KMS-11 (cell line): ENCODE measurements around the gene EPHA5.
A peak's percentile ranks its signal among the peaks of the same experiment; 100 is the strongest.

ENCODE experiments used
- H2AFZ ChIP-seq: fragments of 200-600 bp; sonication (generic); 2 replicates; pipeline ENCODE4 v1.6.1; 2016; ENCODE audit warnings: antibody characterized with exemption, mixed run types, low read depth
- H3K27ac ChIP-seq: fragments of 200-600 bp; sonication (generic); 2 replicates; pipeline ENCODE4 v1.6.1; 2016; ENCODE audit warnings: mild to moderate bottlenecking, mixed run types
- H3K27me3 ChIP-seq: fragments of 200-600 bp; sonication (generic); 2 replicates; pipeline ENCODE4 v1.6.1; 2017; ENCODE audit warnings: mild to moderate bottlenecking, low read depth, mixed run types, moderate library complexity; ENCODE audit not compliant: insufficient read depth
- H3K36me3 ChIP-seq: fragments of 200-600 bp; sonication (generic); 2 replicates; pipeline ENCODE4 v1.6.1; 2017; ENCODE audit warnings: mild to moderate bottlenecking, mixed run types; ENCODE audit not compliant: insufficient read depth
- H3K4me1 ChIP-seq: fragments of 200-600 bp; sonication (generic); 2 replicates; pipeline ENCODE4 v1.6.1; 2016; ENCODE audit warnings: mild to moderate bottlenecking, low read depth, mixed run types; ENCODE audit not compliant: poor library complexity, severe bottlenecking
- H3K4me2 ChIP-seq: fragments of 200-600 bp; sonication (generic); 2 replicates; pipeline ENCODE4 v1.7.0; 2016; ENCODE audit warnings: mild to moderate bottlenecking, mixed run types
- H3K4me3 ChIP-seq: fragments of 200-600 bp; sonication (generic); IDR thresholded peaks from 2 replicates; pipeline ENCODE4 v1.6.1; 2017; ENCODE audit warnings: low read depth, low read length, mixed read lengths; ENCODE audit not compliant: insufficient read depth
- H3K79me2 ChIP-seq: fragments of 200-600 bp; sonication (generic); 2 replicates; pipeline ENCODE4 v1.6.1; 2016; ENCODE audit warnings: low read depth, mixed run types; ENCODE audit not compliant: insufficient read depth
- H3K9ac ChIP-seq: fragments of 200-600 bp; sonication (generic); 2 replicates; pipeline ENCODE4 v1.6.1; 2016; ENCODE audit warnings: mild to moderate bottlenecking, mixed run types
- H4K20me1 ChIP-seq: fragments of 200-600 bp; sonication (generic); 2 replicates; pipeline ENCODE4 v1.6.1; 2016; ENCODE audit warnings: mild to moderate bottlenecking, mixed run types; ENCODE audit not compliant: insufficient read depth
- CTCF ChIP-seq: fragments of 200-600 bp; sonication (generic); conservative IDR thresholded peaks from 2 replicates; pipeline ENCODE4 v1.6.1; 2017; ENCODE audit warnings: low read depth, mild to moderate bottlenecking, antibody characterized with exemption, low read length, moderate library complexity, mixed read lengths

The EPHA5 gene

GRCh38 chr4:65370709-65371108 lies 299.6 kb downstream of the EPHA5 start:
- Histone ChIP-seq H3K9ac (no peak overlapping the region), H4K20me1 (no peaks in the 10 kb centered on the region), H3K27me3 (no peaks in the 10 kb centered on the region), H3K36me3 (no peaks in the 10 kb centered on the region), H3K79me2 (no peaks in the 10 kb centered on the region), H2AFZ (no peak overlapping the region), H3K4me3 (no peak overlapping the region), H3K4me1 (peaks cover 34% of the 10 kb centered on the region), H3K27ac (no peak overlapping the region), H3K4me2 (no peak overlapping the region)
- no peak for TF ChIP-seq CTCF

- peak overlapping the region; percentile 35; the same call in 1 of the 2 replicates for H2AFZ ChIP-seq
- H3K4me1 ChIP-seq, result peaks cover 34% of the 10 kb centered on the region
- no peak for TF ChIP-seq CTCF
Measured at GRCh38 chr4:65367306-65367705, 303.0 kb downstream of the EPHA5 start.

GRCh38 chr4:65358914-65359313 lies 311.4 kb downstream of the EPHA5 start:
- Histone ChIP-seq H3K27me3 (no peaks in the 10 kb centered on the region), H3K36me3 (no peaks in the 10 kb centered on the region), H3K4me1 (no peaks in the 10 kb centered on the region), H2AFZ (no peak overlapping the region), H3K79me2 (no peaks in the 10 kb centered on the region), H3K4me3 (no peak overlapping the region), H3K9ac (no peak overlapping the region), H3K27ac (no peak overlapping the region), H3K4me2 (no peak overlapping the region), H4K20me1 (no peaks in the 10 kb centered on the region)
- no peak for TF ChIP-seq CTCF

More at GRCh38 chr4:65367306-65367705, 303.0 kb downstream of the EPHA5 start:
- Histone ChIP-seq H3K79me2 (no peaks in the 10 kb centered on the region), H3K27me3 (no peaks in the 10 kb centered on the region), H3K4me3 (no peak overlapping the region), H3K9ac (no peak overlapping the region), H3K27ac (peak overlapping the region; percentile 37), H4K20me1 (no peaks in the 10 kb centered on the region), H3K36me3 (no peaks in the 10 kb centered on the region), H3K4me2 (peak overlapping the region; percentile 66)

- Histone ChIP-seq H2AFZ (no peak overlapping the region), H3K79me2 (no peaks in the 10 kb centered on the region), H3K27me3 (no peaks in the 10 kb centered on the region), H4K20me1 (no peaks in the 10 kb centered on the region), H3K4me1 (no peaks in the 10 kb centered on the region), H3K4me2 (no peak overlapping the region), H3K36me3 (no peaks in the 10 kb centered on the region), H3K27ac (no peak overlapping the region), H3K9ac (no peak overlapping the region), H3K4me3 (no peak overlapping the region)
- no peak for TF ChIP-seq CTCF
Measured at GRCh38 chr4:65353098-65353497, 317.2 kb downstream of the EPHA5 start.
